ENCODE measurements around the gene TP63. TPM values are rescaled to one million over a fixed set of nuclear protein-coding genes. Genes with fewer than 3 reads are reported as not detected.

Gene TP63
- total RNA-seq, 2 donors from 2014 or later = 0.24 to 0.30 TPM

DNA sequence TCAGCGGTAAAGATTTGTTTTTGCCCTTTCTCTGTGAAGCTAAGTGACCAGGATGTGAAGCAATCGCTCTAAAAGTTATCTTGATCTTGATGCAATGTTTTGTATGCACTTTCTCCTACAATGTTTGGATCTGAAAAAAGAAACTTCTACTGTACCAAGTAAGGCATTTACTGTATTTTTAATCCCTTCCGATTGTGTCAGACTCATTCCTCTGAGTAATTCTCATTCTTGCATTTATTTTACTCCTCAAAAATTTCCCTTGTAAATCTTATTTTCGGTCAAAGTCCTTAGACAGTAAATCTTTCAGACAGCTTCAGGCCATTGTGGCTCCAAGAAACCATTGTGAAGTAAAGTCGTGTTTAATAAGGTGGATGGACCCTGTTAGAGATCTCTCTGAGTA lies 141.9 kb downstream of the TP63 start:
- H3K9me3 ChIP-seq = no peaks in the 10 kb centered on the region
- H3K27me3 ChIP-seq = no peaks in the 10 kb centered on the region
- DNase-seq (ENCODE audit: low spot score) = no peak
- H3K4me1 ChIP-seq = no peaks in the 10 kb centered on the region
- H3K4me3 ChIP-seq = no peak overlapping the region
- no peaks in the 10 kb centered on the region for H3K36me3 ChIP-seq
- TF ChIP-seq, protein P1, sequence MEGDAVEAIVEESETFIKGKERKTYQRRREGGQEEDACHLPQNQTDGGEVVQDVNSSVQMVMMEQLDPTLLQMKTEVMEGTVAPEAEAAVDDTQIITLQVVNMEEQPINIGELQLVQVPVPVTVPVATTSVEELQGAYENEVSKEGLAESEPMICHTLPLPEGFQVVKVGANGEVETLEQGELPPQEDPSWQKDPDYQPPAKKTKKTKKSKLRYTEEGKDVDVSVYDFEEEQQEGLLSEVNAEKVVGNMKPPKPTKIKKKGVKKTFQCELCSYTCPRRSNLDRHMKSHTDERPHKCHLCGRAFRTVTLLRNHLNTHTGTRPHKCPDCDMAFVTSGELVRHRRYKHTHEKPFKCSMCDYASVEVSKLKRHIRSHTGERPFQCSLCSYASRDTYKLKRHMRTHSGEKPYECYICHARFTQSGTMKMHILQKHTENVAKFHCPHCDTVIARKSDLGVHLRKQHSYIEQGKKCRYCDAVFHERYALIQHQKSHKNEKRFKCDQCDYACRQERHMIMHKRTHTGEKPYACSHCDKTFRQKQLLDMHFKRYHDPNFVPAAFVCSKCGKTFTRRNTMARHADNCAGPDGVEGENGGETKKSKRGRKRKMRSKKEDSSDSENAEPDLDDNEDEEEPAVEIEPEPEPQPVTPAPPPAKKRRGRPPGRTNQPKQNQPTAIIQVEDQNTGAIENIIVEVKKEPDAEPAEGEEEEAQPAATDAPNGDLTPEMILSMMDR (IDR thresholded peaks at IDR 0.05) = no peak
- no peak overlapping the region for H3K27ac ChIP-seq

- no peak for DNase-seq (ENCODE audit: low spot score)
- Histone ChIP-seq H3K36me3 (no peaks in the 10 kb centered on the region), H3K4me3 (no peak overlapping the region), H3K27me3 (no peaks in the 10 kb centered on the region), H3K27ac (no peak overlapping the region), H3K9me3 (no peaks in the 10 kb centered on the region), H3K4me1 (no peaks in the 10 kb centered on the region)
- TF ChIP-seq, protein P1 (IDR thresholded peaks at IDR 0.05) = no peak
Measured at GRCh38 chr3:189776149-189776824, 145.1 kb downstream of the TP63 start.

DNA sequence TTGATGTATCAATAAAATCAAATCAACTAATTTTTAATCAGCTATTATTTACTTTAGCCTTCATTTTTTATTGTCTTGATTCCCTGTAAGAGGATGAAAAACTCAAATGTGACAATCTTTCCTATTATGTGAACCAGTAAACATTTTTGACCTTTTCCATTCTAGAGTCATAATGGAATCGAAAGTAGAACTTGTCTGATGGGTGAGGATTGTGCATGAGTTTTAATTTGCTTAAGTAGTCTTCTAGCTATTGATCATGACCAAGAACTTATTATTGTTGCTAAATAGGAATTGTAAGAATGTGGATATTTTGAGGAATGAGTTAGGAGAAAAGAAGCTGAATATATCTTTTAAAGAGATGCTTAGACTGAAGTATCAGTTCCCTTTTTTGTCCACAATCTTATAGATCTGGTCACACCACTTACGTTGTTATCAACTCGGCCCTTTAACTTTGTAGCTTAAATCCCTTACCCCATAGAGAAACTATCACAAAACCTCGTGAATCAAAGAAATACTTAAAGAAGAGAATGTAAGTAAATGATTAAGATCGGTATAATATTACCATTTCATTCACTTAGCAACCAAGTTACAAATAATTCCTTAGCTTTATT lies 147.3 kb downstream of the TP63 start:
- no peak overlapping the region for H3K27ac ChIP-seq
- H3K9me3 ChIP-seq = no peaks in the 10 kb centered on the region

GRCh38 chr3:189779166-189779565 lies 148.0 kb downstream of the TP63 start:
- TF ChIP-seq, protein P1 (IDR thresholded peaks at IDR 0.05) = no peak
- DNase-seq (ENCODE audit: low spot score) = no peak
- Histone ChIP-seq H3K9me3 (no peaks in the 10 kb centered on the region), H3K27ac (no peak overlapping the region), H3K4me3 (no peak overlapping the region), H3K36me3 (no peaks in the 10 kb centered on the region), H3K27me3 (no peaks in the 10 kb centered on the region), H3K4me1 (no peaks in the 10 kb centered on the region)

More for the DNA sequence above, 147.3 kb downstream of the TP63 start:
- Histone ChIP-seq H3K4me1 (no peaks in the 10 kb centered on the region), H3K27me3 (no peaks in the 10 kb centered on the region), H3K4me3 (no peak overlapping the region), H3K36me3 (no peaks in the 10 kb centered on the region)
- TF ChIP-seq, protein P1 (IDR thresholded peaks at IDR 0.05) = no peak
- no peak for DNase-seq (ENCODE audit: low spot score)

DNA sequence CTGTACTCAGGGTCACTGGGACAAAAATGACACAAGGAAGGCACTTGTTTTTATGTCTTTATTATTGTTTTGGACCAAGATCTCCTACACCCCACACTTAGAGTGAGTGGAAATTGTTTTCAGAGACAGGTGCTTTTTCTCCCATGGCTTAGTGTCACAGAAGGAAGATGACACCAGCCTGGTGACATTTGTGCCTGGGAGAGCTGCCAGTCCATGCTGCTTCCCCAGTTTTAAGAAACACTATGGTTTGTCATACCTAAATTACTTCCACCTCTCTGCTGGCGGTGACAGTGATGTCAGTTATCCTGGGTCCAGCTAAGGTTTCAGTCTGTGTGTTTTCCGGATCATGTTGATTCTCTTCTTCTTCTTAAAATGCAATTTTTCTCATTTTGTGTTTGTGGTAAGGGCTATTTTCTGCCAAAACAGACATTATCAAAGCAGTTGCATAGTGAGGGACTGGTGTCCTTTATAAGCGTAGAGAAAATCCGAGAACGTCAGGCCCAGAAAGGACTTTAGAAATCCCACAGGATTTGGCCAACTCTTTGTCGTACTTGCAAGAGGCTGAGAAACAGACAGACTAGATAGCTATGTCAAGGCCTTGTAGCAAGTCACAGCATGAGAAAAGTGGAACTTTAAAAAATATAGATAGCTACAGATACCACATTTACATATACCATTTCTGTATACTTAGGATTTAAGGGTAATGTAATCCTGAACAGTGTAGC lies 149.5 kb downstream of the TP63 start:
- no peaks in the 10 kb centered on the region for H3K36me3 ChIP-seq
- H3K27ac ChIP-seq = no peak overlapping the region
- H3K4me3 ChIP-seq = no peak overlapping the region
- no peaks in the 10 kb centered on the region for H3K4me1 ChIP-seq
- TF ChIP-seq, protein P1 (IDR thresholded peaks at IDR 0.05) = no peak
- DNase-seq (ENCODE audit: low spot score) = no peak
- H3K27me3 ChIP-seq = no peaks in the 10 kb centered on the region
- H3K9me3 ChIP-seq = no peaks in the 10 kb centered on the region
